Activated CD8-positive, alpha-beta T cell treated with anti-CD3 and anti-CD28 coated beads, Interleukin-2, amount 10 ng/mL, durations not matched to agents 7 days and 5 days (primary cell): ENCODE measurements around the gene C1orf226. TPM values are rescaled to one million over a fixed set of nuclear protein-coding genes. Genes with fewer than 3 reads are reported as not detected.

Source experiments
- ATAC-seq: fragments of 150-1000 bp; cut with Tn5 transposase; one replicate; pipeline ENCODE4 v1.10.0; 2021; ENCODE audit warnings: moderate library complexity
- CTCF ChIA-PET: fragments of 350-600 bp; sonication (Branson Sonifier 250); formaldehyde crosslinking; loops from one replicate; lab custom pipeline; 2021; ENCODE audit warnings: antibody characterized with exemption; lab: Charles Lee
- POLR2A ChIA-PET: fragments of 350-600 bp; sonication (Branson Sonifier 250); formaldehyde crosslinking; loops from one replicate; lab custom pipeline; 2021; ENCODE audit warnings: antibody characterized with exemption; lab: Charles Lee
- DNase-seq: peaks from one replicate; pipeline ENCODE4 v3.0.0-alpha.2; 2020
- H3K27ac Mint-ChIP-seq: one replicate; pipeline ENCODE4 v1.8.0; 2021; ENCODE audit warnings: mild to moderate bottlenecking, mixed read lengths
- H3K27me3 Mint-ChIP-seq: one replicate; pipeline ENCODE4 v1.8.0; 2021; ENCODE audit warnings: low read depth, mixed read lengths
- H3K36me3 Mint-ChIP-seq: one replicate; pipeline ENCODE4 v1.8.0; 2021; ENCODE audit warnings: low read depth, mixed read lengths
- H3K4me1 Mint-ChIP-seq: one replicate; pipeline ENCODE4 v1.8.0; 2021; ENCODE audit warnings: low read depth, mixed read lengths
- H3K4me3 Mint-ChIP-seq: one replicate; pipeline ENCODE4 v1.8.0; 2021; ENCODE audit warnings: mild to moderate bottlenecking, mixed read lengths
- H3K9me3 Mint-ChIP-seq: one replicate; pipeline ENCODE4 v1.8.0; 2022; ENCODE audit warnings: mixed read lengths; ENCODE audit not compliant: insufficient read depth
- total RNA-seq, 2 experiments: library from RNA; stranded (reverse); gene quantifications; one replicate each; pipeline ENCODE4 v1.2.3, GENCODE V29; 2021

Gene C1orf226
- total RNA-seq, 2 experiments from 2014 or later, result not detected

DNA sequence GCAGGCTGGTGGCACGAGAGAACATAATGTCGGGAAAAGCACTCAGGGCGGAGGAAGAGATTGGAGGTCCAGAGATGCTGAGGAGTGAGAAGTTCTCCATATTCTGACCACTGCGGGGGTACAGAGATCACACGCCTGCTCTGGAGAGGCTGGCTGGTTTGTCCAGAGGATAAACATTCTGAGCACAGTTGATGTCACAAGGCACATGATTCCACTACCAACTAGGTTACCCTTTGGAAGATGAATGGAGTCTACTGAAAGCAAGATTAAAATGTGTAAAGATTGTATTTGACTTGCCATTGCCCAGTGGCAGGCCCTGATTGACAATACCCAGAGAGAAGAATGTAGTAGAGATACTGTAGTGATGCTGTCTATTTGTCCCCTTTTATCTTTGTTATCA lies 4.8 kb upstream of the C1orf226 start, which contains the start of gene SPATA46:
Gene SPATA46 (minus strand): TSS at position 164 of the 400 bp plus-strand sequence. CDS start 64 bp downstream, at position 100.
- ATAC-seq, result no peak
- Mint-ChIP-seq H3K36me3 (no peaks in the 10 kb centered on the region), H3K27me3 (no peaks in the 10 kb centered on the region), H3K27ac (no peak within 1 kb of the TSS), H3K9me3 (no peaks in the 10 kb centered on the region), H3K4me1 (no peaks in the 10 kb centered on the region), H3K4me3 (no peak within 1 kb of the TSS)
- CTCF ChIA-PET, result no interaction called here
- no peak for DNase-seq
- POLR2A ChIA-PET, result no interaction called here

DNA sequence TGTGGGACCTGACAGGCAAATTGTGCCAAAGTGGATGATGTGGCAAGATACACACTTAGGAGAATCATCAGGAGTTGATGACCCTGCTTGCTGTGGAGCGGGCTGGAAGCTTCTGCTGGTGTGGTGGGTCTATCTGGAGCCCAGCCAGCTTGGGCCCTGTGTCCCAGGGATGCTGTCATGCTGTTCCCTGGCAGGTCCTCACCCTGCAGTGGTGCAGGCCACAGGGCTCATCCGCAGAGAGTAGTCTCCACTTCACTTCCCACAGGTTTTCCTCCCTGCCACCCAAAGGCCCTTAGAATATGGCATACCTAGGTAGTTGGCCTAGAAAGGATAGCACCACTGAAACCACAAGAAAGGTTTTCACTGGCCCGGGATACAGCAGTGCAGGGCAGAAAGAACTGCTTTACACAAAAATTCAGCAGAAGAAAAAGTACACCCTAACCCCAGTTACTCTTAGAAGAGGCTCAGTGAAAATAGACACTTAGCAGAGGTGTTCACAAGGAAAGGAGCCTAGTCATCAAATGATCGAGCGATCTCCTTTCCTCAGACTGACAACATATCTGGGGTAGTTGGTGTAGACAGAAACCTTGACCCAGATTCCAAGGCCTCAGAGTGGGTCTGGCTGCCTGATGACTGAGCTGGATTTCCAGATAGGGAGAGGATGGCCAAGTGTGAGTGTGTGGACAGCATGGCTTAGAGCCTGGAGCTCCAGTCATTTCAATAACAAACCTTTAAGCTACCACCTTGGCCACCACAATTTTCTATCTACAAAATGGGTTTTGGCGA lies 1.3 kb upstream of the C1orf226 start:
- CTCF ChIA-PET, result interaction anchor here (1.1 kb wide), 2 partner anchors 11 to 22 kb away, joined by 3 read pairs; no protein-coding TSS in a partner anchor
- no peak overlapping the region for H3K4me3 Mint-ChIP-seq
- H3K27me3 Mint-ChIP-seq, result no peaks in the 10 kb centered on the region

GRCh38 chr1:162381941-162382750 lies 618 bp downstream of the C1orf226 start:
- Mint-ChIP-seq H3K27ac (no peak overlapping the region), H3K9me3 (no peaks in the 10 kb centered on the region), H3K27me3 (no peaks in the 10 kb centered on the region), H3K36me3 (no peaks in the 10 kb centered on the region), H3K4me1 (no peaks in the 10 kb centered on the region), H3K4me3 (no peak overlapping the region)
- DNase-seq (no peak), ATAC-seq (no peak)
- CTCF ChIA-PET, result no interaction called here
- POLR2A ChIA-PET, result no interaction called here

More for the DNA sequence above, 1.3 kb upstream of the C1orf226 start:
- Mint-ChIP-seq H3K4me1 (no peaks in the 10 kb centered on the region), H3K36me3 (no peaks in the 10 kb centered on the region), H3K9me3 (no peaks in the 10 kb centered on the region), H3K27ac (no peak overlapping the region)
- no peak for DNase-seq
- POLR2A ChIA-PET, result no interaction called here
- no peak for ATAC-seq

- POLR2A ChIA-PET, result no interaction called here
- no peaks in the 10 kb centered on the region for H3K36me3 Mint-ChIP-seq
- no peak overlapping the region for H3K27ac Mint-ChIP-seq
- H3K9me3 Mint-ChIP-seq, result no peaks in the 10 kb centered on the region
- ATAC-seq (no peak), DNase-seq (no peak)
- H3K27me3 Mint-ChIP-seq, result no peaks in the 10 kb centered on the region
- CTCF ChIA-PET, result no interaction called here
- H3K4me3 Mint-ChIP-seq, result no peak overlapping the region
- no peaks in the 10 kb centered on the region for H3K4me1 Mint-ChIP-seq
Measured at GRCh38 chr1:162383091-162383490, 1.6 kb downstream of the C1orf226 start.

- Mint-ChIP-seq H3K27ac (no peak overlapping the region), H3K9me3 (no peaks in the 10 kb centered on the region), H3K36me3 (no peaks in the 10 kb centered on the region), H3K4me3 (no peak overlapping the region), H3K27me3 (no peaks in the 10 kb centered on the region), H3K4me1 (no peaks in the 10 kb centered on the region)
- ChIA-PET CTCF (no interaction called here), POLR2A (no interaction called here)
- ATAC-seq (no peak), DNase-seq (no peak)
Measured at GRCh38 chr1:162383516-162383915, 2.0 kb downstream of the C1orf226 start.

DNA sequence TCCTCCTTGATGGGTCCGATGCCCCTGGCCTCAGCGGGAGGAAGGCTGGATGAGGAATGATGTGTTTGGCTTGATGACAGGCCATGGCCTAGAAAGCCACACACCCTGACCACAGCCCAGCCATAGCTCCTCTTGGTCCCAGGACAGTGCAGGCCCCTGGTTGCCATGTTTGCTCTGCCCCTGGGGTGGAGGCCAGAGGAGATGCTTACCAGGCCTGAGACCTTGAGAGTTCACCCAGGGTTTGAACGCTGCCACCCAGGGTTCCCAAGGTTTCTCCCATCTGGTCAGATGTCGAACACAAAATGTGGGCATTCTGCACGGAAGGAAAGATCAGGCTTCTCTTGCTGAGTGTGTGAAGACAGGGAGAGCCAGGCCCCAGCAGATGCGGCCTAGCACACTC lies 2.6 kb downstream of the C1orf226 start:
- Mint-ChIP-seq H3K36me3 (no peaks in the 10 kb centered on the region), H3K27ac (no peak overlapping the region), H3K4me1 (no peaks in the 10 kb centered on the region), H3K27me3 (peaks cover 2% of the 10 kb centered on the region), H3K4me3 (no peak overlapping the region), H3K9me3 (no peaks in the 10 kb centered on the region)
- CTCF ChIA-PET, result no interaction called here
- no peak for DNase-seq
- ATAC-seq, result no peak
- POLR2A ChIA-PET, result no interaction called here

GRCh38 chr1:162384601-162385279 lies 3.2 kb downstream of the C1orf226 start:
- Mint-ChIP-seq H3K27me3 (peaks cover 4% of the 10 kb centered on the region), H3K4me1 (peaks cover 1% of the 10 kb centered on the region), H3K9me3 (no peaks in the 10 kb centered on the region), H3K36me3 (no peaks in the 10 kb centered on the region), H3K27ac (no peak overlapping the region), H3K4me3 (no peak overlapping the region)
- no peak for ATAC-seq
- POLR2A ChIA-PET, result no interaction called here
- CTCF ChIA-PET, result no interaction called here
- no peak for DNase-seq

- POLR2A ChIA-PET, result no interaction called here
- no peak overlapping the region for H3K4me3 Mint-ChIP-seq
- H3K27me3 Mint-ChIP-seq, result peaks cover 4% of the 10 kb centered on the region
- no peaks in the 10 kb centered on the region for H3K9me3 Mint-ChIP-seq
- no peak overlapping the region for H3K27ac Mint-ChIP-seq
- CTCF ChIA-PET, result no interaction called here
- no peak for ATAC-seq
- DNase-seq, result no peak
- H3K36me3 Mint-ChIP-seq, result no peaks in the 10 kb centered on the region
- H3K4me1 Mint-ChIP-seq, result peaks cover 1% of the 10 kb centered on the region
Measured at GRCh38 chr1:162385280-162385623, 3.7 kb downstream of the C1orf226 start.

- Mint-ChIP-seq H3K4me1 (peaks cover 1% of the 10 kb centered on the region), H3K9me3 (no peaks in the 10 kb centered on the region), H3K27me3 (peaks cover 7% of the 10 kb centered on the region), H3K4me3 (no peak overlapping the region), H3K36me3 (no peaks in the 10 kb centered on the region), H3K27ac (no peak overlapping the region)
- POLR2A ChIA-PET, result no interaction called here
- DNase-seq (no peak), ATAC-seq (no peak)
- CTCF ChIA-PET, result no interaction called here
Measured at GRCh38 chr1:162385702-162386101, 4.2 kb downstream of the C1orf226 start.

DNA sequence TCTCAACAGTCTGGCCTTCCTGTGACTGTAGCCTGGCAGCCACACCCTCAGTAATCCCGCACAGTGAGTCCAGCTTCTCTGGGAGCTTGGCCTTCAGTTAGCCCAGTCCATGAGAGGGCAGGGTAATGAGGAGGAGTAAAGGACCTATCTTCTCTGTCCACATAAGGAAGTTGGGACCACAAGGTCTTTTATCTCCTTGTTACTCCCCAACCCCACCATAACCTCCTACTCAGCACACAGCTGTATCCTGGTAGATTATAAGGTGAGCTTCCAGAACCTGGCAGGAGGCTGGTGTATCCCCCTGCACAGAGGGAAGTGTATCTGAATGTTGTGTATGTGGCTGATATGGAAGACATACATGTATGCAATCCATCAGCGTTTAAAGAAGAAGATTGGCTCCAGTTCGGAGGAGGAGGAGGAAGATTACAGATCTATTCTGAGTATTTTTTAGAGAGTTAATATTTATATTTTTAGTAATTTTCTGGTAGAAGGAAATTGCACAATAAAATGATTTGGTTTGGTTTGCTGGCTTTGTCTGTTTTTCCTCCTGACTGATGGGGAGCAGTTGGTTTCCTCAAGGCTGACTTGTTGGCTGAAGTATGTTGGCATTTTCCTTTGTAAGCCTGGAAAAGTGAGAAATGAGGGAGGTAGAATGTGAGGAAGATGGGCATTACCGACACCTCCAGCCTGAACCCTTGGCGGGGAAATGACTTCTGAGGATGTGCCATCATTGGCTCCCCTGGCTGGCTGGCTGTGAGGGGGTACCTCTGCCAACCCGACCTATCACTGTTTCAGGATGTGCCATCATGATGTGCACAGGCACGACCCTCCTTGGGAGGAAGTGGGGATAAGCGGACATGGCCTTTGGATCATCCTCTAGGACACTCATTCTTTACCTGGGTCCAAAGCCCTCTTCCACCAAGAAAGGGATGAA lies 5.0 kb downstream of the C1orf226 start:
- ATAC-seq (no peak), DNase-seq (no peak)
- H3K4me3 Mint-ChIP-seq, result no peak overlapping the region
- H3K9me3 Mint-ChIP-seq, result no peaks in the 10 kb centered on the region
- POLR2A ChIA-PET, result no interaction called here
- no peak overlapping the region for H3K27ac Mint-ChIP-seq
- H3K27me3 Mint-ChIP-seq, result peaks cover 7% of the 10 kb centered on the region
- peaks cover 1% of the 10 kb centered on the region for H3K4me1 Mint-ChIP-seq
- no peaks in the 10 kb centered on the region for H3K36me3 Mint-ChIP-seq
- CTCF ChIA-PET, result no interaction called here
